Motor neuron (in vitro differentiated cells): ENCODE results near the gene XKR3. TPM values are rescaled to one million over a fixed set of nuclear protein-coding genes. Genes with fewer than 3 reads are reported as not detected.
"Not testable (repeated sequence)": the region's sequence is repeated elsewhere in the genome, so short reads cannot be mapped to it uniquely, and the experiment has no call there.

Experiments
- ATAC-seq, 8 experiments: fragments of 200-7000 bp; cut with Tn5 transposase; replicated peaks in 6 of 8; 2 replicates each; pipeline ENCODE4 v1.8.0; 2021; ENCODE audit warnings: mild to moderate bottlenecking in 8 of 8, moderate library complexity in 8 of 8
- H3K27ac ChIP-seq, 2 donors: fragments of 250-450 bp; sonication (Bioruptor Pico); 2 replicates each; pipeline ENCODE4 v1.9.0; 2021; ENCODE audit warnings: antibody characterized with exemption in 2 of 2, mild to moderate bottlenecking in 2 of 2, moderate library complexity in 1 of 2
- H3K4me1 ChIP-seq, 2 donors: fragments of 250-450 bp; sonication (Bioruptor Pico); replicated peaks in 1 of 2; 2 replicates each; pipeline ENCODE4 v1.6.1; 2021; ENCODE audit warnings: antibody characterized with exemption in 2 of 2, mild to moderate bottlenecking in 2 of 2, moderate library complexity in 1 of 2
- H3K4me3 ChIP-seq, 5 donors: fragments of 250-450 bp; sonication (Bioruptor Pico); 2 replicates each; pipeline ENCODE4 v1.9.0; 2021; ENCODE audit warnings: antibody characterized with exemption in 5 of 5, mild to moderate bottlenecking in 5 of 5, moderate library complexity in 4 of 5
- WGBS, 10 experiments: fragments of 450-650 bp; shearing (Covaris generic); methylation state at CpG; one replicate each; pipeline ENCODE4 v1.0.0; 2022; 5-methylcytosine and 5-hydroxymethylcytosine counted together
- in situ Hi-C, 9 experiments: fragments of 400-800 bp; cut with MboI; loops; one replicate each; pipeline ENCODE4 v1.15.0; 2021; ENCODE audit warnings: low sequenced_read_pairs in 9 of 9, low pct_unique_long_range_greater_than_20kb in 2 of 9; ENCODE audit not compliant: unreplicated experiment in 9 of 9
- total RNA-seq, 8 experiments: library from RNA; unstranded; fragments of 300-600 nt; gene quantifications; 2 replicates each; pipeline versions ENCODE4 v1.2.3 to v1.2.4, GENCODE V29; 2022

The XKR3 gene
- total RNA-seq, result not detected

DNA sequence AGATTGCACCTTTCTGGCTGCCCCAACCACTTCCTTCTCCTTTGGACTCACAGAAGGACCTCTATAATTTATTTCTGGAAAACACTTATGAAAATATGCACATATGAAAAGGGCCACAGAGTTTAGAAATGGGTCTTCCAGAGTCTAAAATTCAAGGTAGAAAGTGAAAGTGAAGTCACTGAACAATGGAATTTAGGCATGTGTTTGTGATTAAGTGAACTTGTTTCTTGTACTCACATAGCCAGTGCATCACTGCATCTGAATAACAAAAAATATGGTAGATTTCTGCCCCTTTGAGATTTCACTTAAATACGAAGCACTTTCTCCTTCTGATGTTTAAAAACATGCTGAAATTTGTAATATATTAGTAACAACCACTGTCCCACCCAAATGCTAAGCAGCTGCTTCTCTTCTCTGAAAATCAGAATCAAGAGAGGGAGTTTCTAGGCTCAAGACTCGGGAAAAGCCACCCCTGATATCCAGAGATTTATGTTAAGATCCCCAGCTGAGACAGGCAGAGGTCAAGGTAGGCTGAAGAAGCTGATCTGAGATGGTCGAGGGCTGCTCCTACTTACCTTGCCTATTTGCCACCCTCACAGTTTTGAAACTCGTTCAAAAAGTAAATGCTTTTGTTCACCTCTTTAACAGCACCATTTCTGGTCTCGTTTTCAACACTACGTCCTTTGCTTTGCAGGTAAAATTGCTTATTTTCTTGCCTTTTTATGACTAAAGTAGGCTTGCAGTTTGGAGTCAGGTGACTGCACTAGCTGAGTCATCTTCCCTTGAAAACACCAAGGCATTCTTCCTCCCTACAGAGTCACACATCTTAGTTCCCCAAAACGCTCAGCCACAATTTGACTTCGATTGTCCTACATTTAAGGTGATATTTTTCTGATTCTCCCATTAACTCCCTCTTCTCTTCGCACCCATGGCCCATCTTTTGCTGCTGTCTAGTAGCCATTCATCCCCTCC, at the start of gene XKR3:
TSS of gene XKR3 (minus strand) at position 696 of the 972 bp plus-strand sequence. CDS start 17,338 bp downstream, outside the sequence.
- WGBS, 10 experiments, result 0 to 48% (median 14%) methylated on average over 3 to 9 of the region's 9 CpGs
- in situ Hi-C loops, result no loop called here
- no peak within 1 kb of the TSS for H3K4me3 ChIP-seq
- peak in 2 of 8 experiments; percentile 56 to 70 for ATAC-seq
- H3K4me1 ChIP-seq, result no peaks in the 10 kb centered on the region
- H3K27ac ChIP-seq, result no peak within 1 kb of the TSS

DNA sequence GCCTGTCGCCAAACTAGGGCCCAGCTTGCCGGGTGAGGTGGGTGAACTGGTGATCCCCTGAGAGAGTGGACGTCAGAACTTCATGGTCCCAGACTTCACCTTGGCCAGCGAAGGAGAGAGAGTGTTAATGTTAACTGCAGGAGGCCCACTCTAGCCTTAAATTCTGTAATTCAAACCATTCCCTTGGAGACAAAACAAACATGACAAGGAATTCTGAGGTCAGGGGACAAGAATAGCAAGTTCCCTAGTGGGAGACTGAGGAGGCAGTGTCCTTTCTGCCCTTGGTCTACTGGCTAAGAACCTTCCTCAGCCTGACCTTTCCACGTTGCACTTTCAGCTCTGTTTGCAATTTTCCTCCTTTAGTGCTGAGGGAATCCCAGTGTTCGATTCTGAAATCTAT, 44.4 kb upstream of the XKR3 start:
- H3K4me3 ChIP-seq, H3K27ac ChIP-seq, ATAC-seq, in situ Hi-C loops, H3K4me1 ChIP-seq: not testable (repeated sequence)
- no CpG with 5 or more reads among the region's 6 CpGs for WGBS, 10 experiments

DNA sequence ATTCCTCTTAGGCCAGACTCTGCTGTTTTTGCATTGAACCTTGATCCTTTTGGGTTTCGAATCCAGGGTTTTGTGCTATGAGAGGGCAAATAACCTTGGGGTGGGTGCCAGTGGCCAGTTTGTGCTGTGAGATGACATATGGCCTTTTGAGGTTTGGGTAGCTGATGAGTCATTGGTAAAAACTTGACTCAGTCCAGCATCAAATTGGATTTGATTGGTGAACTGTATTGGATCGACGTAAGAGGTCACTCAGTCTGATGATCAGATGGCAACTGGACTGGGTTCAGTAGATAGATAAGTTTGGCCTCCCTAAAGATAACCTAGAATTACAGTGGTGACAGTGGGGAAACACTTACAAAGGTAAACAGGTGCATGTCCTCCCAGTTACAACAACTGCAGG, 41.0 kb upstream of the XKR3 start:
- H3K4me1 ChIP-seq, result no peaks in the 10 kb centered on the region

DNA sequence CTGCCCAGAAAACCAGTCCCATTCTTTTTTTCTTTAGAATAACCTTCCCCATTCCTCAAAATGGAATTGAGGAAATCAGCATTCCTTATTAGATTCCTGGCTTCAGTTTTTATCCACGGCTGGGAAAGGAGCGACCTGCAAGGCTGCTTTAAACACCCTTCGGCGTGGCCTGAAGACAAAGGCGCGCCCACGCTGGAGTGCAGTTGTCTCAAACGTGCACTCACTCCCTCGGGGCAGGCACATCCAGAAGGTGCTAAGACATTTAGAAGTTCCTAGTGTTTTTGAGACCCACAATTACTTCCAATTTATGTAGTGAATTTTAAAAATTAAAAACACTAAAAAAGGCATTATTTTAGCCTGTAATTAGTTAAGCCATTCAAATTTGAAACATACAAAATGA, 31.6 kb upstream of the XKR3 start:
- 22 to 80% (median 53%) methylated on average over 2 to 9 of the region's 9 CpGs; no CpG with 5 or more reads in 4 of the 10 experiments for WGBS, 10 experiments
- in situ Hi-C loops, ATAC-seq, H3K4me3 ChIP-seq, H3K4me1 ChIP-seq, H3K27ac ChIP-seq: not testable (repeated sequence)

More for the DNA sequence above, 41.0 kb upstream of the XKR3 start:
- in situ Hi-C loops, result no loop called here
- no peak for ATAC-seq
- 0 to 100% (median 19%) methylated on average over 1 to 3 of the region's 3 CpGs; no CpG with 5 or more reads in 1 of the 10 experiments for WGBS, 10 experiments
- no peak overlapping the region for H3K4me3 ChIP-seq
- H3K27ac ChIP-seq, result no peak overlapping the region

DNA sequence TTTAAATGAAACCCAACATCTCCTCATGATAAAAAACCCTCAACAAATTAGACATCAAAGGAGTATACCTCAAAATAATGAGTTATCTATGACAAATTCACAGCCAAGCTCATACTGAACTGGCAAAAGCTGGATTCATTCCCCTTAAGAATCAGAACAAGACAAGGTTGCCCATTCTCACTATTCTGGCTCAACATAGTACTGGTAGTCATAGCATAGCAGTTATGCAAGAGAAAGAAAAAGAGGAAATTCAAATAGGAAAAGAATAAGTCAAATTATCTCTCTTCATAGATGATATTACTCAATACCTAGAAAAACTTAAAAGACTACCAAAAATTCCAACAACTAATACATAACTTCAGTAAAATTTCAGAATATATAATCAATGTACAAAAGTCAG, 29.4 kb upstream of the XKR3 start:
- Histone ChIP-seq H3K27ac (no peak overlapping the region), H3K4me3 (no peak overlapping the region), H3K4me1 (no peaks in the 10 kb centered on the region)
- in situ Hi-C loops, result no loop called here
- no peak for ATAC-seq

DNA sequence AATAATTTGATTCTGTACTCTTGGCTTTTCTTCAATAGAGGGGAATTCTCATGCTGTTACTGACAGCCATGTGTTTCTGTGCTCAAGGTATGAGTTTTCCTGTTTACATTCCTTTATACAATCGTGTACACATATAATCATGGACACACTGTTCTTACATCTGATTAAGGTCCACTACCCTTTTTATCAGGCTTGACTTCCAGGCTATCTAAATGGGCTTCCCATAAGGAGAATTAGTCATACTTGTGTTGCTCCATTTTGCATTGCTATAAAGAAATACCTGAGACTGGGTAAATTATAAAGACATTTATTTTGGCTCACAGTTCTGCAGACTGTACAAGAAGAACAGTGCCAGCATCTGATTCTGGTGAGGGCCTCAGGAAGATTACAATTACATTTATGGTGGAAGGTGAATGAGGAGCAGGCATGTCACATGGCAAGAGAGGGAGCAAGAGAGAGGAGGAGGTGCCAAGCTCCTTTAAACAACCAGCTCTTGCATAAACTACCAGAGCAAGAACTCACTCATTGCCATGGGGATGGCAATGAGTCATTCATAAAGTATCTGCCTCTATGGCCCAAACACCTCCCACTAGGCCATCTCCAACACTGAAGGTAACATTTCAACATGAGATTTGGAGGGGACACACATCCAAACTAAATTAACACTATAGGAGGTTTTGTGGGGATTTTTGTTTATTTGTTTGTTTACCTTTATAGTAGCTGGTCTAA, 26.2 kb upstream of the XKR3 start:
- H3K4me1 ChIP-seq, in situ Hi-C loops, H3K27ac ChIP-seq, H3K4me3 ChIP-seq: not testable (repeated sequence)
- ATAC-seq, result peak in 2 of 8 experiments; percentile 67 to 80
- WGBS, 10 experiments, result 0 to 86% (median 18%) methylated on average over 1 of the region's 1 CpG; no CpG with 5 or more reads in 2 of the 10 experiments

DNA sequence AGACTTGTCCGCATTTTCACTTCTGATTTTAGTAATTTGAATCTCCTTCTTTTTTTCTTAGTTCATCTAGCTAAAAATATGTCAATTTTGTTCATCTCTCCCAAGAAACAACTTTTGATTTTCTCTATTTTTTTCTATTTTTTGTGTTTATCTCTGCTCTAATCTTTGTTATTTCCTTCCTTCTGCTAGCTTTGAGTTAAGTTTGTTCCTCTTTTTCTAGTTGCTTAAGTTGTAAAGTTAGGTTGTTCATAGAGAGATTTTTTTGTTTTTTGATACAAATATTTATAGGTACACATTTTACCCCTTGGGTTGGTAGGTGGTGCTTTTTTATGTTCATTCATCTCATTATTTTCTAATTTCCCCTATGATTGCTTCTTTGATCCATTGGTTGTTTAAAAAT, 22.1 kb upstream of the XKR3 start:
- no peak for ATAC-seq
- in situ Hi-C loops, result no loop called here
- no peak overlapping the region for H3K27ac ChIP-seq
- WGBS, 10 experiments, result 0 to 100% (median 39%) methylated on average over 1 of the region's 1 CpG; no CpG with 5 or more reads in 1 of the 10 experiments
- no peak overlapping the region for H3K4me3 ChIP-seq
- H3K4me1 ChIP-seq, result no peaks in the 10 kb centered on the region

DNA sequence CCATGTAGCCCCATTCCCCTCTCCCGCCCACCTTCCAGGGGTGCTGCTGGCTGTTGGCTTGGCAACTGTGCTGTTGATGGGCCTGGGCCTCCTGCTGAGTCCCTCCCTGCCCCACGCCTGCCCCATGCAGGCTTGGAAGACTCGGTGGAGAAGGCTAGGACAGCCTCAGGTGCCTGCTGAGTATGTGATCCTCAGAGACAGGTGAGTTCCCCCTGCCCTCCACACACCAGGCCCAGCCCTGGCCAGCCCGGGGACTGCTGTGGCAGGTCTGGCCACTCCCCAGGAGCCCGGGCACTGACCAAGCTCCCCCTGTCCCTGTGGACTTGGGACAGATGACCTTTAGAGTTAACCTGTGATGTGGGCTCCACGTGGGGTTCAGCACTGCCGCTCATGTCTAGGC, 20.7 kb upstream of the XKR3 start:
- WGBS, 10 experiments, result 0 to 57% (median 25%) methylated on average over 1 to 2 of the region's 7 CpGs; no CpG with 5 or more reads in 6 of the 10 experiments

DNA sequence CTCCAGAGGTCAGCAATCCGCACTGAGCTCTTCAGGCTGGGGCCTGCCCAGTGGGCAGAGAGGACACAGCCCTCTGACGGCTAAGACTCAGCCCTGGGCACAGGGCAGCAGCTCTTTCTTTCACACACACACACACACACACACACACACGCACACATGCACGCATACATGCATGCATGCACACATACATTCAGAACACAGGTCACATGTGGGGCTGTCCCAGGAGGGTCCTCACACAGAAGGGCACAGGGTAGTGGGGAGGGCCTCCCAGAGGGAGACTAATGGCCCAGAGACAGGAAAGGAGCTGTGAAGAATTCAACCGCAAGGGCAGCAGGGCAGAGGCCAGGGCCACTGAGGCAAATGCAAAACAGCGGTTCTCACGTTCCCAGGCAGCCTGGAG, 20.3 kb upstream of the XKR3 start:
- Histone ChIP-seq H3K4me3 (no peak overlapping the region), H3K27ac (no peak overlapping the region), H3K4me1 (no peaks in the 10 kb centered on the region)
- 0 to 100% (median 60%) methylated on average over 1 to 2 of the region's 7 CpGs; no CpG with 5 or more reads in 5 of the 10 experiments for WGBS, 10 experiments
- no peak for ATAC-seq
- in situ Hi-C loops, result no loop called here

More for the DNA sequence above, 20.7 kb upstream of the XKR3 start:
- in situ Hi-C loops, result no loop called here
- Histone ChIP-seq H3K4me1 (no peaks in the 10 kb centered on the region), H3K4me3 (no peak overlapping the region), H3K27ac (no peak overlapping the region)
- no peak for ATAC-seq

DNA sequence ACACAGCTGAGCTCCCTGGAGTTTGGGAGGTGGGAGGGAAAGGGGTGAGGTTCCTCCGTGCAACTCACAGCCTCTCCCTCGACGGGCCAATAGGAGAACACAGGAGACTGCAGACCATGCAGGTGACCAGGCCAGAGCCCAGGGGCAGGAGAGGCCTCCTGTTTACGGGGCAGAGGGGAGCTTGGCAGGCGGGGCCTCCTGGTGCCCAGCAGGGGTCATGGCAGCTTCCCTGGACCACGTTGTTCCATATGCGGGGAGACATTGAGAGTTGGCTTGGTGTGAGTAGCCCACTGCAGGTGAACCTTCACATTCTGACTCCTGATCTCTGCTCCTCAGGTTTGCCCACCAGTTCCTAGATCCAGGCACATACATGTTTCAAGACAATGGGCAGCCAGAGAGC, 19.3 kb upstream of the XKR3 start:
- in situ Hi-C loops, result no loop called here
- no peak overlapping the region for H3K27ac ChIP-seq
- WGBS, 10 experiments, result 37 to 40% methylated on average over 1 to 7 of the region's 7 CpGs; no CpG with 5 or more reads in 8 of the 10 experiments
- no peak for ATAC-seq
- H3K4me1 ChIP-seq, result no peaks in the 10 kb centered on the region
- H3K4me3 ChIP-seq, result no peak overlapping the region

DNA sequence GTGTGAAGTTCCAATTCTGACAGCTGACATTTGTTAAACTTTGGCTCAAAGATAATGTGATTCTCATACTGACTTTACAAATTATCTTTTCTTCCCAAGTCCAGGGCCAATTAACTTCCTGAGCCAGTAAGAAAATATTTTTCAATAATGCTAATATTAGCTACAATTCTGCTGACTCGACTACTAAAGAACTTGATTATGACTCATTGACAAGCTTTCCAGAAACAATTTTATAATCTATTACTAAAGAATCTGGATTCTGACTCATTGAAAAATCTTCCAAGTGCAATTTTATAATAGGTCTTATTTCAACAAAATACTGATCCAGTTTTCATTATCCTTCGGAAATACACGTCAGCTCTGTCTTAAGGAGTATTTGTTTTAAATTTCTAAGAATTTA, 12.9 kb upstream of the XKR3 start:
- no peak overlapping the region for H3K27ac ChIP-seq
- H3K4me1 ChIP-seq, result no peaks in the 10 kb centered on the region
- no peak for ATAC-seq
- no peak overlapping the region for H3K4me3 ChIP-seq
- in situ Hi-C loops, result no loop called here
- 0 to 75% (median 35%) methylated on average over 2 to 3 of the region's 3 CpGs for WGBS, 10 experiments

DNA sequence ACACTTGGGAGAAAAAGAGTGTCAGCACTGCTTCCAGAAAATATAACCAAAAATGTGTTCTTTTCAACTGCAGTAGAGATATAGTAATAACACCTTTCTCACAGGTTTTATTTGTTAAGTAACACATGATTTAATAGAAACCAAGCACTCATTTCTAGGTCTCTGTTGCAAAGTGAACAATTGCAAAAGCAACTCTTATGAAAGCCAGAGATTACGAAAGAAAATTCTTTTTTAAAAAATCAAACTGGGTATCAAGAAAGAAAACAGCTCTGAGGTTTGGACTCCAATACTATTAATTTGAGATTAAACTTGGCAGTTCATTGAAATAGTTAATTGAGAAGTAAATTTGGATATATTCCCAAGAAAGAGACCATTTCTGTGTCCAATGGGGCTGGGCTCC, 9.8 kb upstream of the XKR3 start:
- in situ Hi-C loops, result no loop called here
- no peak for ATAC-seq
- WGBS, 10 experiments, result 0 to 67% (median 28%) methylated on average over 1 of the region's 1 CpG; no CpG with 5 or more reads in 2 of the 10 experiments
- Histone ChIP-seq H3K4me1 (no peaks in the 10 kb centered on the region), H3K27ac (no peak overlapping the region), H3K4me3 (no peak overlapping the region)

DNA sequence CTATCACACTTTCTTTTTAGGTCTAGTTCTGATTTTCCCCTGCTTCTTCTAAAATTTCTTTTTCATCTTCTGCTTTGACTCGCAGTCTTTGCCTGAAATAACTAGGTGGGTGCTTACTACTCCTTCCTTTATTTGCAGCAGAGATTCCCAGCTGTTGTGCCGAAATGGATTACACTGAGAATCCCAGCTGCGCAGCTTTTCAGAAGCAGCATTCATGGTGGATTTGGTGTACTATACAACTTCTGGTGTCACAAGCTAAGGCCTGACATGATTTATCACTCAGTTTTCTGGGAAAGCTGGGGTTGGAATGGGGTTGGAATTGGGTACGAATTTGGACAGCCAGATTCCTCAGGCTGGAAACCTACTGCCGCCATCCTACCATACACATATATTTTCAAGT, 6.0 kb upstream of the XKR3 start:
- no peak for ATAC-seq
- 11 to 66% (median 47%) methylated on average over 1 to 5 of the region's 5 CpGs; no CpG with 5 or more reads in 2 of the 10 experiments for WGBS, 10 experiments

More for the DNA sequence above, 6.0 kb upstream of the XKR3 start:
- Histone ChIP-seq H3K27ac (no peak overlapping the region), H3K4me3 (no peak overlapping the region), H3K4me1 (no peaks in the 10 kb centered on the region)
- in situ Hi-C loops, result no loop called here
